ENCODE measurements around the gene TNRC6C. TPM values are rescaled to one million over a fixed set of nuclear protein-coding genes. Genes with fewer than 3 reads are reported as not detected.

Gene TNRC6C
- total RNA-seq, 4 donors from 2014 or later, result 4.7 to 9.0 (median 7.6) TPM

DNA sequence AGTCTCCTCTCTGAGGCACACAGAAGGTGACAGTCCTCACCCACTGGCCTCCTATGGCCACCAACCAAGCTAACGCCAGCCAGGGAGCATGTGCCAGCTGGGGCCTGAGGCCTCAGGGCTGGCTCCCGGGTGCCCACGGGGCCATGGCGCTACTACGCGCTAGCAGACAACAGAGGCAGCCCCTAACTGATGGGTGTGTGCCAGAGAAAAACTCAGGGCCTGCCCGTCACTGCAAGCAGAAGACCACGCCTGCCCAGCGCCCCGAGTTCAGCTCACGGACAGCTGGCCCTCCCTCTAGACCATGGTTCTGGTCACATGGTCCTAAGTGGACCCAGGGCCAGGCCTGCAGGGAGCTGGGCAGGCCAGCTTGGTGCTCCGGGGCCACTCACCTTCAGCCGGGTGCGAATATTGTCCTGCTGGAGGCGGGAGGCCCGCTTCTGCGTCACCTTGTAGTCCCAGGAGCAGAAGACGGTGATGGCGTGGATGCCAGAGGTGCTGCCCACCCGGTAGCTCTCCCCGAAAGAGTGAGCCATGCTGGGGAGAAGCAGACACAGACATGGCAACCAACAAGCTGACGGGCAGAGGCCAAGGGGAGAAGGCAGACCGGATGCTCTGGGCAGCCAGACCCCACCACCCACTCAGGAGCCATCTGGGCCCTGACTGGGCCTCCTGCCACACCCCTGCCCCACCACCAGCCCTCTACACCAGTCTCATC is 163.9 kb downstream of the TNRC6C start:
- no peaks in the 10 kb centered on the region for H3K36me3 ChIP-seq
- H3K27ac ChIP-seq, result no peak overlapping the region
- no peak overlapping the region for H3K4me3 ChIP-seq
- no peak for TF ChIP-seq POLR2A (IDR thresholded peaks at IDR 0.05)
- TF ChIP-seq, protein P1, sequence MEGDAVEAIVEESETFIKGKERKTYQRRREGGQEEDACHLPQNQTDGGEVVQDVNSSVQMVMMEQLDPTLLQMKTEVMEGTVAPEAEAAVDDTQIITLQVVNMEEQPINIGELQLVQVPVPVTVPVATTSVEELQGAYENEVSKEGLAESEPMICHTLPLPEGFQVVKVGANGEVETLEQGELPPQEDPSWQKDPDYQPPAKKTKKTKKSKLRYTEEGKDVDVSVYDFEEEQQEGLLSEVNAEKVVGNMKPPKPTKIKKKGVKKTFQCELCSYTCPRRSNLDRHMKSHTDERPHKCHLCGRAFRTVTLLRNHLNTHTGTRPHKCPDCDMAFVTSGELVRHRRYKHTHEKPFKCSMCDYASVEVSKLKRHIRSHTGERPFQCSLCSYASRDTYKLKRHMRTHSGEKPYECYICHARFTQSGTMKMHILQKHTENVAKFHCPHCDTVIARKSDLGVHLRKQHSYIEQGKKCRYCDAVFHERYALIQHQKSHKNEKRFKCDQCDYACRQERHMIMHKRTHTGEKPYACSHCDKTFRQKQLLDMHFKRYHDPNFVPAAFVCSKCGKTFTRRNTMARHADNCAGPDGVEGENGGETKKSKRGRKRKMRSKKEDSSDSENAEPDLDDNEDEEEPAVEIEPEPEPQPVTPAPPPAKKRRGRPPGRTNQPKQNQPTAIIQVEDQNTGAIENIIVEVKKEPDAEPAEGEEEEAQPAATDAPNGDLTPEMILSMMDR (IDR thresholded peaks at IDR 0.05 in 4 of 5, conservative IDR thresholded peaks at IDR 0.05 in 1 of 5), result no peak
- in situ Hi-C loops (cut with MboI; ENCODE audit: low sequenced_read_pairs in 4 of 4) (no loop called here), intact Hi-C loops (cut with DNase I; ENCODE audit: low total_unique reads) (no loop called here)
- H3K9me3 ChIP-seq, result no peaks in the 10 kb centered on the region
- ATAC-seq (no peak), DNase-seq (no peak)
- peaks cover 5 to 12% of the 10 kb centered on the region in 2 donors for H3K4me1 ChIP-seq
- peaks cover 0 to 4% (median 3%) of the 10 kb centered on the region in 3 donors for H3K27me3 ChIP-seq

DNA sequence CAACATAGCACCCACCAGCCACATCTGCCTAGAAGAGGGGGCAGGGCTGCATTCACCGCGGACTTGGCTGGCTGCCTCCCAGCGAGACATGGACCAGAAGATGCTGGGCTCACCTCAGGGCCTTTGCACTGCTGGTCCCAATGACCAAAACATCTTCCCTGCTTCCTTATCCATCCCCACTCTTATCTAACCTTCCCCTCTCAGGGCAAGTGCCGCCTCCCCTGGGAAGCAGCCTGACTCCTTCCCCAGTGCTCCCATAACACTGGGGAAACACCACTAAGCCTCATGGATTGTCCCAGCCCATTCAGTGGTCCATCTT is 164.4 kb downstream of the TNRC6C start:
- in situ Hi-C loops (cut with MboI; ENCODE audit: low sequenced_read_pairs in 4 of 4), result no loop called here
- TF ChIP-seq, protein P1 (IDR thresholded peaks at IDR 0.05 in 4 of 5, conservative IDR thresholded peaks at IDR 0.05 in 1 of 5), result no peak
- no peak for TF ChIP-seq POLR2A (IDR thresholded peaks at IDR 0.05)
- peaks cover 5 to 17% of the 10 kb centered on the region in 2 donors for H3K4me1 ChIP-seq

DNA sequence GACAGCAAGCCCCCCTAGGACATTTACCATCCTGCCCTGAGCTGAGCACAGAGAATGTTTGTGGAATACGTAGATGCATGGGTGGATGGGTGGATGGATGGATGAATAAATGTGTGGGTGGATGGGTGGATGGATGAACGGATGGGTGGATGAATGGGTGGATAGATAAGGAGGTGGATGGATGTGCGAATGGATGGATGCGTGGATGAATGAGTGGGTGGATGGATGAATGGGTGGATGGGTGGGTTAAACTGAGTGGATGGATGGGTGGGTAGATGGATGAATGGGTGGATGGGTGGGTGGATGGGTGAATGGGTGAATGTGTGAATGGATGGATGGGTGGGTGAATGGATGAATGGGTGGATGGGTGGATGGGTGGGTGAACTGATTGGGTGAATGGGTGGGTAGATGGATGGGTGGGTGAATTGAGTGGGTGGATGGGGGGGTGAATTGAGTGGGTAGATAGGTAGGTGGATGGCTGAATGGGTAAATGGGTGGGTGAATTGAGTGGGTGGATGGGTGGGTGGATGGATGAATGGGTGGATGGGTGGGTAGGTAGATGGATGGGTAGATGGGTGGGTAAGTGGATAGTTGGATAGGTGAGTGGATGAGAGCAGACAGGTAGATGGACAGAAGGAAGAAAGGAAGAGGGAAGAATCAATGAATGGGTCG is 164.9 kb downstream of the TNRC6C start:
- intact Hi-C loops (cut with DNase I; ENCODE audit: low total_unique reads), result no loop called here

More for the DNA sequence above, 164.4 kb downstream of the TNRC6C start:
- Histone ChIP-seq H3K36me3 (no peaks in the 10 kb centered on the region), H3K27me3 (peaks cover 3 to 9% (median 5%) of the 10 kb centered on the region in 3 donors), H3K9me3 (no peaks in the 10 kb centered on the region), H3K27ac (no peak overlapping the region), H3K4me3 (no peak overlapping the region)
- DNase-seq (no peak), ATAC-seq (no peak)
- intact Hi-C loops (cut with DNase I; ENCODE audit: low total_unique reads), result no loop called here

DNA sequence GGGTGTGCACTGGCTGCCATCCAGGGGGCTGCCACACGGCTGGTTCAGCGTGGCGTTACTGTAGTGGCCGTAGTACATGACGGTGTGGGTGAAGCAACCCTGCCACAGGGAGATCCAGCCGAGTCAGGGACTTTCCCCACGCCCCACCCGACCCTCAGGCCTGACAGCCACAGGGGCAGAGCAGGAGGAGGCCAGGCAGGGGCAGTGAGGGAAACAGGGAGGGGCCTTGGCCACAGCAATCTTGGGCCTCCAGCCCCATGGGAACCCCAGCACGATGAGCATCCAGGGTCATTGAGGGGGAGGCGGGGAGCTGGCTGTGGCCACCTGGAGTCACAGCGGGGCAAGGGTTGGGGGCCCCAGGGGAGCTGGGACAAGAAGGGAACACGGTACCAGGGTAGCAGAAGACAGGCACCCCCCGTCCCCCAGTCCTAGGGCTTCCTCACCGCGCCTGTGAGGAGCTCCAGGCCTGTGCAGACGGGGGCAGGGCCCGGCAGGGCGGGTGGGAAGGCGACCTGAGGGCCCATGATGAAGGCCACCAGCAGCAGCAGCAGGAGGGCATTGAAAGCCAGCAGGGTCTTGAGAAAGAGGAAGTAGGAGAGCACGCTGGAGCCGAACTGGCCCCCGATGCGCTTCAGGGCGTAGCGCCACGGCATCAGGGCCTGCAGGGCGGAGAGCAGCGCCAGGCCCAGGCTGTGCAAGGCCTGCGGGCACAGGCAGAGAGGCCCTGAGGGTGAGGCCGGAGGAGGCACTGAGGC is 165.8 kb downstream of the TNRC6C start:
- H3K27ac ChIP-seq, result no peak overlapping the region
- ATAC-seq, result no peak

More for the DNA sequence above, 164.9 kb downstream of the TNRC6C start:
- H3K4me1 ChIP-seq, result peaks cover 5 to 21% of the 10 kb centered on the region in 2 donors
- H3K36me3 ChIP-seq, result no peaks in the 10 kb centered on the region
- in situ Hi-C loops (cut with MboI; ENCODE audit: low sequenced_read_pairs in 4 of 4), result no loop called here
- H3K4me3 ChIP-seq, result no peak overlapping the region
- DNase-seq (no peak), ATAC-seq (no peak)
- TF ChIP-seq, protein P1 (IDR thresholded peaks at IDR 0.05 in 4 of 5, conservative IDR thresholded peaks at IDR 0.05 in 1 of 5), result no peak
- TF ChIP-seq POLR2A (IDR thresholded peaks at IDR 0.05), result no peak
- H3K9me3 ChIP-seq, result no peaks in the 10 kb centered on the region
- H3K27me3 ChIP-seq, result peaks cover 8 to 14% (median 10%) of the 10 kb centered on the region in 3 donors
- H3K27ac ChIP-seq, result no peak overlapping the region

More for the DNA sequence above, 165.8 kb downstream of the TNRC6C start:
- no peak for DNase-seq
- peaks cover 11 to 20% (median 13%) of the 10 kb centered on the region in 3 donors for H3K27me3 ChIP-seq
- H3K9me3 ChIP-seq, result no peaks in the 10 kb centered on the region
- TF ChIP-seq, protein P1 (IDR thresholded peaks at IDR 0.05 in 4 of 5, conservative IDR thresholded peaks at IDR 0.05 in 1 of 5), result no peak
- no peak for TF ChIP-seq POLR2A (IDR thresholded peaks at IDR 0.05)
- peaks cover 5 to 24% of the 10 kb centered on the region in 2 donors for H3K4me1 ChIP-seq
- no peak overlapping the region for H3K4me3 ChIP-seq
- in situ Hi-C loops (cut with MboI; ENCODE audit: low sequenced_read_pairs in 4 of 4) (no loop called here), intact Hi-C loops (cut with DNase I; ENCODE audit: low total_unique reads) (no loop called here)
- H3K36me3 ChIP-seq, result no peaks in the 10 kb centered on the region
